ENCODE results near the gene PIAS1.

The PIAS1 gene

DNA sequence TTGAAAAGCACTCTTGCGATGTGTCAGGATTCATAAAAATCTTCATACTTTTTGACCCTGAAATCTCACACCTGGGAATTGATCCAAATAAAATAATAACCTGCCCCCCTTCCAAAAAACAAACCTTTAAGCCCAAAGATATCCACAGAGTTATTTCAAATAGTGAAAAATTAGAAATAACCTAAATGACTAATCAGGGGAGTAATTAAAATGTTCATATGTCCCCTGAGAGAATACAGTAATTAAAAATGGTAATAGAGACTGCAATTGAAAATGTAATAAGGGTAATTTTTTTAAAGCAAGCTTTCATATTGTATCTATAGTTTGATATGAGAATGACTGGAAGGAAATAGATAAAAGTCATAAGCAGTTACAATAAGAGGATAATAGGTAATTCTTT is 83.0 kb downstream of the PIAS1 start:
- Histone ChIP-seq H3K36me3 (ENCODE audit: insufficient read depth) (no peaks in the 10 kb centered on the region), H3K4me1 (ENCODE audit: low read depth, poor library complexity, severe bottlenecking) (no peaks in the 10 kb centered on the region), H3K9ac (no peak overlapping the region), H3K27me3 (ENCODE audit: insufficient read depth, low read depth) (no peaks in the 10 kb centered on the region), H3K4me2 (no peak overlapping the region), H3K4me3 (IDR thresholded peaks at IDR 0.05; ENCODE audit: insufficient read depth, low read depth, low read length) (no peak overlapping the region), H3K79me2 (ENCODE audit: insufficient read depth, low read depth) (no peaks in the 10 kb centered on the region; the same call in 1 of the 2 replicates), H3K27ac (no peak overlapping the region), H2AFZ (ENCODE audit: low read depth) (no peak overlapping the region), H4K20me1 (ENCODE audit: insufficient read depth) (no peaks in the 10 kb centered on the region)
- TF ChIP-seq, protein P1, sequence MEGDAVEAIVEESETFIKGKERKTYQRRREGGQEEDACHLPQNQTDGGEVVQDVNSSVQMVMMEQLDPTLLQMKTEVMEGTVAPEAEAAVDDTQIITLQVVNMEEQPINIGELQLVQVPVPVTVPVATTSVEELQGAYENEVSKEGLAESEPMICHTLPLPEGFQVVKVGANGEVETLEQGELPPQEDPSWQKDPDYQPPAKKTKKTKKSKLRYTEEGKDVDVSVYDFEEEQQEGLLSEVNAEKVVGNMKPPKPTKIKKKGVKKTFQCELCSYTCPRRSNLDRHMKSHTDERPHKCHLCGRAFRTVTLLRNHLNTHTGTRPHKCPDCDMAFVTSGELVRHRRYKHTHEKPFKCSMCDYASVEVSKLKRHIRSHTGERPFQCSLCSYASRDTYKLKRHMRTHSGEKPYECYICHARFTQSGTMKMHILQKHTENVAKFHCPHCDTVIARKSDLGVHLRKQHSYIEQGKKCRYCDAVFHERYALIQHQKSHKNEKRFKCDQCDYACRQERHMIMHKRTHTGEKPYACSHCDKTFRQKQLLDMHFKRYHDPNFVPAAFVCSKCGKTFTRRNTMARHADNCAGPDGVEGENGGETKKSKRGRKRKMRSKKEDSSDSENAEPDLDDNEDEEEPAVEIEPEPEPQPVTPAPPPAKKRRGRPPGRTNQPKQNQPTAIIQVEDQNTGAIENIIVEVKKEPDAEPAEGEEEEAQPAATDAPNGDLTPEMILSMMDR (conservative IDR thresholded peaks at IDR 0.05; ENCODE audit: low read depth, low read length): no peak

DNA sequence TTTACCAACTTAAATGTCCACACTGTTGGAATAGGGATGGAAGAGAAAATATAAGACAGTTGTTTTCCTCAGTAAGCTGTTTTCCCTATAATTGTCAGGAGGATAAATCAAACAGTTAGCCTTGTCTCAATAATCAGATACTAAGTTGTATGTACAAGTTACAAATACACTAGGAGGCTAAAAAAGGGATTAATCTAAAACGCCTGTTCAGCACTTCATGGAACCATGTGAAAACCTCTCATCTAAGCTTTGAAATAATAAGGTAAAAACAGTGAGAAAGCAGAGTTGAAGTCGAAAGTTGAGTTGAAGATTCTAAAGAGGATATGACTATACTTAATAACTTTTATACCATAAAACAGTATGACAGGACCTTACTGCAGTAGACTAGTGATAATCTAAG is 89.0 kb downstream of the PIAS1 start:
- Histone ChIP-seq H3K79me2 (ENCODE audit: insufficient read depth, low read depth) (no peaks in the 10 kb centered on the region; the same call in 1 of the 2 replicates), H3K9ac (no peak overlapping the region), H4K20me1 (ENCODE audit: insufficient read depth) (no peaks in the 10 kb centered on the region), H3K4me2 (no peak overlapping the region), H3K4me1 (ENCODE audit: low read depth, poor library complexity, severe bottlenecking) (peaks cover 12% of the 10 kb centered on the region), H2AFZ (ENCODE audit: low read depth) (no peak overlapping the region), H3K4me3 (IDR thresholded peaks at IDR 0.05; ENCODE audit: insufficient read depth, low read depth, low read length) (no peak overlapping the region), H3K27me3 (ENCODE audit: insufficient read depth, low read depth) (no peaks in the 10 kb centered on the region), H3K27ac (no peak overlapping the region), H3K36me3 (ENCODE audit: insufficient read depth) (0 out of 2 replicates have a peak, but pooled peaks cover 4% of the 10 kb centered on the region)
- TF ChIP-seq, protein P1 (conservative IDR thresholded peaks at IDR 0.05; ENCODE audit: low read depth, low read length): no peak

DNA sequence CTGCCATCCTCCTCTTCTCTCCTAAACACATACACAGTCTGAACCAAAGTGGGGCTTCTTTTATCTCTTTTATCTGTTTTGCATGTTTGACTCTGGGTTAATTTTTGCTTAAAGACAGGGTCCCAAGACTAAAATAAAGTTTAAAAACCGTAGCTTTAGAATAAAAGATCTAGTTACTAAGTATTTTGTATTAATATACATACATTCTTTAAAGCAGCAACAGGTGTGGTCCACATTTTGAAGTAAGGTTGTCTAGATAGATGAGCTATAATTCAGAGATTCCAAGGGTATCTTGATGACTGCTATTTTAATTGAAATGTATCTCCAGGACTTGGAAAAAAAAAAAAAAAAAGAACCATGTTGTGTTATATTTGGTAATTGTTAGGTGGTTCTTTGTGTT is 89.7 kb downstream of the PIAS1 start:
- Histone ChIP-seq H3K27me3 (ENCODE audit: insufficient read depth, low read depth) (no peaks in the 10 kb centered on the region), H2AFZ (ENCODE audit: low read depth) (no peak overlapping the region), H3K9ac (no peak overlapping the region), H3K79me2 (ENCODE audit: insufficient read depth, low read depth) (no peaks in the 10 kb centered on the region; the same call in 1 of the 2 replicates), H3K4me1 (ENCODE audit: low read depth, poor library complexity, severe bottlenecking) (peaks cover 17% of the 10 kb centered on the region), H3K27ac (no peak overlapping the region), H3K36me3 (ENCODE audit: insufficient read depth) (0 out of 2 replicates have a peak, but pooled peaks cover 4% of the 10 kb centered on the region), H4K20me1 (ENCODE audit: insufficient read depth) (0 out of 2 replicates have a peak, but pooled peaks cover 3% of the 10 kb centered on the region), H3K4me2 (no peak overlapping the region), H3K4me3 (IDR thresholded peaks at IDR 0.05; ENCODE audit: insufficient read depth, low read depth, low read length) (no peak overlapping the region)
- TF ChIP-seq, protein P1 (conservative IDR thresholded peaks at IDR 0.05; ENCODE audit: low read depth, low read length): no peak

DNA sequence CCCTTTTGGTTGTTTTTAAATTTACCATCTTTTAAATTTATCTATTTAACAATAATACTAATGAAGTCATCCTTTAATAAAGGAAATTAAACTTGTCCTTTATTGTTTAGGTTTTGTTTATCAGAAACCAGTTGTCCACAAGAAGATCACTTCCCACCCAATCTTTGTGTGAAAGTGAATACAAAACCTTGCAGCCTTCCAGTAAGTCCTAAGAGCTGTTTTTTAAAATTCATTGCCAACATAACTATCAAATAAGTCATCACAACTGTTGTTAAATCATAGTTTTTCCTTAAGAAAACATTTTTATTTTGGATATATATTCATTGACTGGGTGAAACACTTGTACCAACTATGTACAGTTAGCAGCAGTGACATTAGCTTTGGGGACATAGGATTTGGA is 91.6 kb downstream of the PIAS1 start:
- Histone ChIP-seq H3K27me3 (ENCODE audit: insufficient read depth, low read depth) (no peaks in the 10 kb centered on the region), H3K79me2 (ENCODE audit: insufficient read depth, low read depth) (no peaks in the 10 kb centered on the region), H4K20me1 (ENCODE audit: insufficient read depth) (0 out of 2 replicates have a peak, but pooled peaks cover 3% of the 10 kb centered on the region), H3K4me2 (no peak overlapping the region), H3K4me1 (ENCODE audit: low read depth, poor library complexity, severe bottlenecking) (peaks cover 23% of the 10 kb centered on the region), H3K36me3 (ENCODE audit: insufficient read depth) (0 out of 2 replicates have a peak, but pooled peaks cover 4% of the 10 kb centered on the region), H2AFZ (ENCODE audit: low read depth) (no peak overlapping the region), H3K4me3 (IDR thresholded peaks at IDR 0.05; ENCODE audit: insufficient read depth, low read depth, low read length) (no peak overlapping the region), H3K27ac (no peak overlapping the region), H3K9ac (no peak overlapping the region)
- TF ChIP-seq, protein P1 (conservative IDR thresholded peaks at IDR 0.05; ENCODE audit: low read depth, low read length): no peak
